Stomach smooth muscle (tissue), 2 donors: ENCODE results near the gene CELA3A.
"Not testable (repeated sequence)": the region's sequence is repeated elsewhere in the genome, so short reads cannot be mapped to it uniquely, and the experiment has no call there.

Experiments
- H3K27ac ChIP-seq: one replicate; pipeline ENCODE4 v1.7.0; 2013; ENCODE audit warnings: mild to moderate bottlenecking, low read length, inconsistent platforms
- H3K27me3 ChIP-seq, 2 donors: one replicate each; pipeline ENCODE4 v1.7.0; 2013; ENCODE audit warnings: low read length in 2 of 2; ENCODE audit not compliant: insufficient read depth in 2 of 2, control insufficient read depth in 1 of 2
- H3K36me3 ChIP-seq, 2 donors: one replicate each; pipeline ENCODE4 v1.7.0; 2013; ENCODE audit warnings: low read length in 2 of 2; ENCODE audit not compliant: control insufficient read depth in 2 of 2, insufficient read depth in 2 of 2
- H3K4me1 ChIP-seq: one replicate; pipeline ENCODE4 v1.7.0; 2013; ENCODE audit warnings: low read length; ENCODE audit not compliant: control insufficient read depth, insufficient read depth
- H3K4me3 ChIP-seq, 2 donors: one replicate each; pipeline ENCODE4 v1.7.0; 2013; ENCODE audit warnings: low read length in 2 of 2
- H3K9ac ChIP-seq, 2 donors: one replicate each; pipeline ENCODE4 v1.7.0; 2013; ENCODE audit warnings: low read length in 2 of 2, mild to moderate bottlenecking in 1 of 2
- H3K9me3 ChIP-seq, 2 donors: one replicate each; pipeline ENCODE4 v1.7.0; 2013; ENCODE audit warnings: low read length in 2 of 2; ENCODE audit not compliant: control insufficient read depth in 2 of 2
- donor health status: healthy.
- donor health status: Pancreatic carcinoma.

Gene CELA3A

GRCh38 chr1:22002461-22002860 lies 1.0 kb downstream of the CELA3A start:
- H3K4me3 ChIP-seq, H3K27ac ChIP-seq, H3K27me3 ChIP-seq, H3K36me3 ChIP-seq, H3K9me3 ChIP-seq, H3K4me1 ChIP-seq, H3K9ac ChIP-seq: not testable (repeated sequence)

GRCh38 chr1:22002875-22003274 lies 1.4 kb downstream of the CELA3A start:
- not testable (repeated sequence) for H3K36me3 ChIP-seq, H3K27me3 ChIP-seq, H3K9ac ChIP-seq, H3K4me1 ChIP-seq, H3K9me3 ChIP-seq, H3K27ac ChIP-seq, H3K4me3 ChIP-seq

- not testable (repeated sequence) for H3K27ac ChIP-seq, H3K4me3 ChIP-seq, H3K36me3 ChIP-seq, H3K4me1 ChIP-seq, H3K9me3 ChIP-seq, H3K9ac ChIP-seq, H3K27me3 ChIP-seq
Measured at GRCh38 chr1:22003959-22004358, 2.5 kb downstream of the CELA3A start.

GRCh38 chr1:22005261-22006149 lies 4.0 kb downstream of the CELA3A start:
- not testable (repeated sequence) for H3K4me3 ChIP-seq, H3K4me1 ChIP-seq, H3K36me3 ChIP-seq, H3K9ac ChIP-seq, H3K27ac ChIP-seq, H3K27me3 ChIP-seq, H3K9me3 ChIP-seq

GRCh38 chr1:22006736-22007135 lies 5.3 kb downstream of the CELA3A start:
- not testable (repeated sequence) for H3K27ac ChIP-seq, H3K4me3 ChIP-seq

GRCh38 chr1:22007262-22007661 lies 5.8 kb downstream of the CELA3A start:
- H3K9me3 ChIP-seq, result not testable (repeated sequence)

More at GRCh38 chr1:22006736-22007135, 5.3 kb downstream of the CELA3A start:
- H3K27me3 ChIP-seq, H3K9me3 ChIP-seq, H3K4me1 ChIP-seq, H3K9ac ChIP-seq, H3K36me3 ChIP-seq: not testable (repeated sequence)

GRCh38 chr1:22009566-22009965 lies 8.1 kb downstream of the CELA3A start:
- H3K4me1 ChIP-seq, H3K9me3 ChIP-seq, H3K27me3 ChIP-seq, H3K27ac ChIP-seq, H3K4me3 ChIP-seq, H3K9ac ChIP-seq, H3K36me3 ChIP-seq: not testable (repeated sequence)

More at GRCh38 chr1:22007262-22007661, 5.8 kb downstream of the CELA3A start:
- not testable (repeated sequence) for H3K4me3 ChIP-seq, H3K27me3 ChIP-seq, H3K9ac ChIP-seq, H3K36me3 ChIP-seq, H3K27ac ChIP-seq, H3K4me1 ChIP-seq

GRCh38 chr1:22012752-22013151 lies 11.3 kb downstream of the CELA3A start:
- H3K27ac ChIP-seq, H3K4me3 ChIP-seq, H3K36me3 ChIP-seq, H3K27me3 ChIP-seq, H3K9ac ChIP-seq, H3K4me1 ChIP-seq, H3K9me3 ChIP-seq: not testable (repeated sequence)

- not testable (repeated sequence) for H3K9ac ChIP-seq, H3K27me3 ChIP-seq
Measured at GRCh38 chr1:22014575-22015206, 13.2 kb downstream of the CELA3A start.

GRCh38 chr1:22018583-22019559 lies 17.4 kb downstream of the CELA3A start:
- Histone ChIP-seq H3K9me3 (no peaks in the 10 kb centered on the region), H3K27me3 (no peaks in the 10 kb centered on the region), H3K36me3 (no peaks in the 10 kb centered on the region), H3K27ac (no peak overlapping the region), H3K9ac (no peak overlapping the region), H3K4me3 (no peak overlapping the region), H3K4me1 (no peaks in the 10 kb centered on the region)

More at GRCh38 chr1:22014575-22015206, 13.2 kb downstream of the CELA3A start:
- H3K4me3 ChIP-seq, H3K4me1 ChIP-seq, H3K9me3 ChIP-seq, H3K27ac ChIP-seq, H3K36me3 ChIP-seq: not testable (repeated sequence)
